GM10248 (cell line): Measurements from ENCODE around the gene TANC1.

ENCODE experiments used
- CTCF ChIA-PET: fragments of 300-600 bp; sonication (Branson Sonifier 250); formaldehyde crosslinking; extraction: SDS; loops from one replicate; lab custom pipeline; 2021; ENCODE audit warnings: antibody characterized with exemption; lab: Yijun Ruan, JAX
- POLR2A ChIA-PET: fragments of 350-650 bp; sonication (Branson Sonifier 250); formaldehyde crosslinking; extraction: SDS; loops from one replicate; lab custom pipeline; 2020; ENCODE audit warnings: antibody characterized with exemption; lab: Yijun Ruan, JAX
- DNase-seq: peaks from one replicate; pipeline ENCODE4 v3.0.0; 2012; ENCODE audit errors: extremely low spot score
- CTCF ChIP-seq: IDR thresholded peaks from 2 replicates; pipeline ENCODE4 v1.5.1; 2012; ENCODE audit warnings: mild to moderate bottlenecking, low read depth; ENCODE audit errors: extremely low read depth, missing control alignments, control extremely low read depth

The TANC1 gene

DNA sequence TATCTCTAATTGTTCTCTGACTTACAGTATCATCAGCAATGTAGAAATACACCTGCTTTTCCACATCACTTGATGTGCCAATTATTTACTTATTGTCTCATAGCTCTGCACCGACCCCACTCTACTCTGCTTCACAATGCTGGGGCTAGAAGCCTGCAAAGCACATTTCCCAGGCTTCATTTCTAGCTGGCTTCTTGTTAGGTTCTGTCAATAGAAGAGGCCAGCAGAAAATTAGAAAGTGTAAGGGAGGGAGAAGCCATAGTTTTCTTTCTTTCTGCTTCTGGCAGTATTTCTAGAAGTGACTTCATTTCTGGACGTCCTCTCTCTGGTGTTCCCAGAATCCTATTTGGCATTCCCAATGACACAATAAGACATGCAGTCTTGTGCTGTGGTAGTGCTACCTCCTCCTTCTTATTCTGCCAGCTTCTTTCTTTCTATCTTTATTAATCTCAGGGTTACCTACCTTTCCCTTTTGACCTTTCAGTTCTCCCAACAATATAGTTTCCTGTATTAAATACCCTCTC lies 12.5 kb upstream of the TANC1 start:
- ChIA-PET CTCF (no interaction called here), POLR2A (no interaction called here)
- no peak for DNase-seq
- TF ChIP-seq CTCF = no peak

DNA sequence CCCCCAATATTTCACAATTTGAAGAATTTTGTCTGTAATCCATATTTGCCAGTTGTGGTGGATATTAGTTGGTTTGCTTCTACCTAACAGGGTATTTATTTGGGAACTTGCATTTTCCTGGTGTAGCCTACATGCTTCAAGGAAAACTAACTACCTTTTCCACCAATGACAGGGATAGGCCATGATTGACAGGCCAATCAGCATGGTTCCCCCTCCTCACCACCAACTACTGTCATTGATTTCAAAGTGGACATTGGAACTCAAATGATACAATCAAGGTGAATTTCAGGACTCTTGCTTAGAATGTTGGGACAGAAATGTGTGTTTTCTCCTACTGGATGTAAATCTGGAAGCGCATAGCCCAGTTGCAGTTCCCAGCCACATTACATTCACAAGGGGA lies 10.1 kb upstream of the TANC1 start:
- ChIA-PET POLR2A (no interaction called here), CTCF (interaction anchor here (1.6 kb wide), 1 partner anchor 41 kb away, joined by 3 read pairs; no protein-coding TSS in a partner anchor)
- TF ChIP-seq CTCF = no peak
- DNase-seq = no peak

DNA sequence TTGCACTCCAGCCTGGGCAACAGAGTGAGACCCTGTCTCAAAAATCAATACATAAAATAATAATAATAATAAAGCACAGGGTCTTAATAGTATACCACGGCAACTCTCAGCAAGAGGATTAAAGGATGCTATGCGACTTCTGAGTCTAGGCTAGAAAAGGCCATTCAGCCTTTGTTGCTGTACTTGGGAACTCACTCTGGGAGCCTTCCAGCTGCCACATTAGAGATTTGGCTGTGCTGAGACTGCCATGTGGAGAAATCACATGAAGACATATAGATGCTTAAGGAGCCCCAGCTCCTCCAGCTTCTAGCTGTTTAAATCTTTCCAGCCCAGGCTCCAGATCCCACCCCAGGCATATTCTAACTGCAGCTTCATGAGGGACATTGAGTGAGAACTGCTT lies 8.2 kb upstream of the TANC1 start:
- CTCF ChIA-PET = no interaction called here
- no peak for DNase-seq
- no peak for TF ChIP-seq CTCF
- POLR2A ChIA-PET = no interaction called here

DNA sequence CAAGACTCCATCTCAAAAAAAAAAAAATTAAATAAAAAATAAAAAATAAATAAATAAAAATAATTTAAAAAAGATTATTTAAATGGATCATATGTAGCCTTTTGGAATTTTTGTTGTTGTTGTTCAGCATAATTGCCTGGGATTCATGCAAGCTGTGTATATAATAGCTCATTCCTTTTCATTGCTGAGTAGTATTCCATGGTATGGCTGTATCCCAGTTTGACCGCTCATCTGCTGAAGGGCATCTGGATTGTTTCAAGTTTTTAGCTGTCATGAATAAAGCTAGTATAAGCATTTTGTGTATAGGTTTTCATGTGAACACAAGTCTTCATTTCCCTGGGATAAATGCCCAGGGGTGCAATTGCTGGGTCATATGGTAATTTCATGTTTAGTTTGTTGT lies 6.4 kb upstream of the TANC1 start:
- no peak for TF ChIP-seq CTCF
- POLR2A ChIA-PET = no interaction called here
- CTCF ChIA-PET = no interaction called here
- no peak for DNase-seq

- no peak for DNase-seq
- TF ChIP-seq CTCF = no peak
- ChIA-PET CTCF (interaction anchor here (0.7 kb wide), 1 partner anchor 16 kb away, joined by 3 read pairs; no protein-coding TSS in a partner anchor), POLR2A (no interaction called here)
Observed at GRCh38 chr2:158963071-158963470, 5.4 kb upstream of the TANC1 start.

DNA sequence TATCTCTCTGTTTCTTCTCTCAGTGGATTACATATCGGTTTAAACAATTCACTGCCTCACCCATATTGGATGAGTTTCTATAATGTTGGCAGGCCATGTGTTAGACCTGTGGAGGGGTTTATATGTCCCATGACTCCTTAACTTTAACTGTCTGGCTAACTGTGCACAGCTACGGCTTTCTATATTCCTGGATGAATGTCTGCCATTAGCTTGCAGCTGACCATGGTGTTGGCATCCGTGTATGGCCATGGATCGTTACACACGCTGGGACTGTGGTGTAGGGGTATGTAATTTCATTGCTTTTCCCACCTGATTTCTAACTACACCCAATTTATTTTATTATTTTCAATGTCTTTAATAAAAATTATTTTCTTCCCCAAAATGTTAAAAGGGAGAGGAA lies 3.3 kb upstream of the TANC1 start:
- DNase-seq = no peak
- no peak for TF ChIP-seq CTCF
- ChIA-PET POLR2A (no interaction called here), CTCF (no interaction called here)

GRCh38 chr2:158965641-158966040 lies 2.8 kb upstream of the TANC1 start:
- DNase-seq = no peak
- TF ChIP-seq CTCF = no peak
- ChIA-PET POLR2A (no interaction called here), CTCF (no interaction called here)
